Spleen (tissue), 11 donors: Measurements from ENCODE around the gene DOK7. TPM values are rescaled to one million over a fixed set of nuclear protein-coding genes. Genes with fewer than 3 reads are reported as not detected.

ENCODE experiments used
- DNase-seq: peaks from one replicate; pipeline ENCODE4 v3.0.0-alpha.2; 2020
- H3K27ac ChIP-seq, 8 donors: fragments of 200-600 bp; sonication (generic) in 7 of 8; 1 replicate in 4 of 8; 2 replicates in 4 of 8; pipeline versions ENCODE4 v1.5.0 to v1.8.0; 2016 to 2021; ENCODE audit warnings: inconsistent platforms in 4 of 8, mild to moderate bottlenecking in 4 of 8, moderate library complexity in 1 of 8
- H3K27me3 ChIP-seq, 7 donors: fragments of 200-600 bp; sonication (generic) in 6 of 7; replicated peaks in 1 of 7; 1 replicate in 4 of 7; 2 replicates in 3 of 7; pipeline versions ENCODE4 v1.5.0 to v1.8.0; 2016 to 2021; ENCODE audit warnings: inconsistent platforms in 3 of 7, mild to moderate bottlenecking in 1 of 7
- H3K36me3 ChIP-seq, 6 donors: fragments of 200-600 bp; sonication (generic) in 5 of 6; 1 replicate in 4 of 6; 2 replicates in 2 of 6; pipeline versions ENCODE4 v1.5.0 to v1.8.0; 2016 to 2021; ENCODE audit warnings: inconsistent platforms in 2 of 6
- H3K4me1 ChIP-seq, 6 donors: fragments of 200-600 bp; sonication (generic) in 5 of 6; 1 replicate in 3 of 6; 2 replicates in 3 of 6; pipeline versions ENCODE4 v1.5.0 to v1.8.0; 2016 to 2021; ENCODE audit warnings: inconsistent platforms in 3 of 6
- H3K4me3 ChIP-seq, 8 donors: fragments of 200-600 bp; sonication (generic) in 7 of 8; 1 replicate in 4 of 8; 2 replicates in 4 of 8; pipeline versions ENCODE4 v1.5.0 to v1.8.0; 2016 to 2021; ENCODE audit warnings: inconsistent platforms in 4 of 8, mild to moderate bottlenecking in 4 of 8, moderate library complexity in 2 of 8
- H3K9me3 ChIP-seq, 8 donors: fragments of 200-600 bp; sonication (generic) in 7 of 8; 1 replicate in 4 of 8; 2 replicates in 4 of 8; pipeline versions ENCODE4 v1.5.0 to v1.8.0; 2016 to 2021; ENCODE audit warnings: inconsistent platforms in 4 of 8
- CTCF ChIP-seq, 11 experiments: fragments of 200-600 bp in 7 of 11; fragments of 450-650 bp in 4 of 11; sonication (generic) in 4 of 11; IDR thresholded peaks in 8 of 11; conservative IDR thresholded peaks in 3 of 11; 1 replicate in 7 of 11; 2 replicates in 4 of 11; pipeline versions ENCODE4 v1.4.0 to v1.8.0; 2016 to 2021; ENCODE audit warnings: antibody characterized with exemption in 11 of 11, inconsistent platforms in 4 of 11, mild to moderate bottlenecking in 1 of 11
- POLR2A ChIP-seq, 3 donors: fragments of 450-650 bp; IDR thresholded peaks; one replicate each; pipeline ENCODE4 v1.5.1; 2017; ENCODE audit warnings: antibody characterized with exemption in 3 of 3, mild to moderate bottlenecking in 1 of 3
- POLR2AphosphoS5 ChIP-seq, 3 donors: sonication (generic); formaldehyde crosslinking; IDR thresholded peaks; one replicate each; pipeline ENCODE4 v1.5.1; 2017; ENCODE audit warnings: antibody characterized with exemption in 3 of 3
- WGBS, 5 donors: extraction: QIAGEN DNeasy Blood & Tissue Kit in 3 of 5; methylation state at CpG; one replicate each; pipeline versions ENCODE4 v1.1.5 to v1.1.7; 2013 to 2018; 5-methylcytosine and 5-hydroxymethylcytosine counted together
- intact Hi-C: fragments of 100-400 bp; cut with DNase I; formaldehyde crosslinking; loops from one replicate; pipeline ENCODE4 v1.15.0; 2023; ENCODE audit warnings: low total_unique reads
- polyA plus RNA-seq, 3 donors: library from polyadenylated mRNA; stranded (reverse); fragments of 200-250 nt; gene quantifications; one replicate each; pipeline ENCODE4 v1.2.1, GENCODE V29; 2013
- total RNA-seq, 7 donors: library from RNA; depleted of rRNA in 3 of 7; stranded (reverse); fragments of >200 nt in 3 of 7; fragmentation: NEBNext Ultra II Directional in 4 of 7; extraction: Animal tissue kit (Norgen Biotek cat#: 25700) in 4 of 7; gene quantifications; one replicate each; pipeline versions ENCODE4 v1.1.0 to v1.2.1, GENCODE V29; 2016 to 2021
- donor health status: healthy with polysubstance abuse.
- donor health status: DM: no; HTN: no; CAD: no; lungs with moderate emphysema.
- donor health status: DM: no; HTN: no; CAD: no.
- donor health status: Bipolar disorder and iron deficiency.
- donor health status: healthy.
- donor health status: DM: no; HTN: no; CAD: no.
- donor health status: DM: yes; HTN: yes; CAD: no.

Gene DOK7
- total and polyA plus RNA-seq, 10 donors, result 0.69 to 13.5 (median 1.7) TPM

- TF ChIP-seq POLR2A (IDR thresholded peaks at IDR 0.05) (no peak), CTCF (IDR thresholded peaks at IDR 0.05 in 8 of 11, conservative IDR thresholded peaks at IDR 0.05 in 3 of 11) (no peak), POLR2AphosphoS5 (IDR thresholded peaks at IDR 0.05) (no peak)
- intact Hi-C loops, result loop anchor here (10.0 kb wide), 1 partner anchor 343 kb away; no protein-coding TSS in a partner anchor
- Histone ChIP-seq H3K4me3 (no peak overlapping the region), H3K27me3 (peaks cover 0 to 35% (median 0%) of the 10 kb centered on the region in 7 donors), H3K36me3 (no peaks in the 10 kb centered on the region), H3K4me1 (peaks cover 3 to 11% (median 8%) of the 10 kb centered on the region in 6 donors), H3K27ac (no peak overlapping the region), H3K9me3 (no peaks in the 10 kb centered on the region)
- WGBS, 5 donors, result 87 to 95% (median 93%) methylated on average over 18 to 53 of the region's 53 CpGs
- DNase-seq, result no peak
These were observed 15.4 kb upstream of the DOK7 start for GRCh38 chr4:3447431-3448395.

DNA sequence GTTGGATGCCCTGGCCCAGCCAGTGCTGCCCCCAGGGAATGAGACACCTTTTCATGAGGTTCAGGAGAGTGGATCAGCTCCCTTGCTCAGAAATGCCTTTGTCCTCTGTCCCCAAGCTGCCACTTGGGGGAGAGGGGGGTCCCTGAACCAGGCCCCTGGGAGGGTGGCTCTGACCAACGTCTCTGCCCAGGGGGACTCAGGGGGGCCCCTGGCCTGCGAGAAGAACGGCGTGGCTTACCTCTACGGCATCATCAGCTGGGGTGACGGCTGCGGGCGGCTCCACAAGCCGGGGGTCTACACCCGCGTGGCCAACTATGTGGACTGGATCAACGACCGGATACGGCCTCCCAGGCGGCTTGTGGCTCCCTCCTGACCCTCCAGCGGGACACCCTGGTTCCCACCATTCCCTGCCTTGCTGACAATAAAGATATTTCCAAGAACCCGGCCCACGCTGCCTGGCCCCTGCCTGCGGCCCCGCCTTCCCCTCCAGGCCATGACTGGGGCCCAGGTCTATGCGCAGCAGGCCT, 14.0 kb upstream of the DOK7 start:
- Histone ChIP-seq H3K4me1 (no peaks in the 10 kb centered on the region), H3K4me3 (no peak overlapping the region), H3K27me3 (peaks cover 0 to 22% (median 0%) of the 10 kb centered on the region in 7 donors), H3K36me3 (no peaks in the 10 kb centered on the region), H3K27ac (no peak overlapping the region), H3K9me3 (peaks cover 0 to 4% (median 0%) of the 10 kb centered on the region in 8 donors)
- TF ChIP-seq CTCF (IDR thresholded peaks at IDR 0.05 in 8 of 11, conservative IDR thresholded peaks at IDR 0.05 in 3 of 11), result no peak
- TF ChIP-seq POLR2A (IDR thresholded peaks at IDR 0.05), result no peak
- no peak for TF ChIP-seq POLR2AphosphoS5 (IDR thresholded peaks at IDR 0.05)
- intact Hi-C loops, result loop anchor here (10.0 kb wide), 1 partner anchor 344 kb away; no protein-coding TSS in a partner anchor
- no peak for DNase-seq
- 88 to 97% (median 91%) methylated on average over 17 to 21 of the region's 21 CpGs for WGBS, 5 donors

DNA sequence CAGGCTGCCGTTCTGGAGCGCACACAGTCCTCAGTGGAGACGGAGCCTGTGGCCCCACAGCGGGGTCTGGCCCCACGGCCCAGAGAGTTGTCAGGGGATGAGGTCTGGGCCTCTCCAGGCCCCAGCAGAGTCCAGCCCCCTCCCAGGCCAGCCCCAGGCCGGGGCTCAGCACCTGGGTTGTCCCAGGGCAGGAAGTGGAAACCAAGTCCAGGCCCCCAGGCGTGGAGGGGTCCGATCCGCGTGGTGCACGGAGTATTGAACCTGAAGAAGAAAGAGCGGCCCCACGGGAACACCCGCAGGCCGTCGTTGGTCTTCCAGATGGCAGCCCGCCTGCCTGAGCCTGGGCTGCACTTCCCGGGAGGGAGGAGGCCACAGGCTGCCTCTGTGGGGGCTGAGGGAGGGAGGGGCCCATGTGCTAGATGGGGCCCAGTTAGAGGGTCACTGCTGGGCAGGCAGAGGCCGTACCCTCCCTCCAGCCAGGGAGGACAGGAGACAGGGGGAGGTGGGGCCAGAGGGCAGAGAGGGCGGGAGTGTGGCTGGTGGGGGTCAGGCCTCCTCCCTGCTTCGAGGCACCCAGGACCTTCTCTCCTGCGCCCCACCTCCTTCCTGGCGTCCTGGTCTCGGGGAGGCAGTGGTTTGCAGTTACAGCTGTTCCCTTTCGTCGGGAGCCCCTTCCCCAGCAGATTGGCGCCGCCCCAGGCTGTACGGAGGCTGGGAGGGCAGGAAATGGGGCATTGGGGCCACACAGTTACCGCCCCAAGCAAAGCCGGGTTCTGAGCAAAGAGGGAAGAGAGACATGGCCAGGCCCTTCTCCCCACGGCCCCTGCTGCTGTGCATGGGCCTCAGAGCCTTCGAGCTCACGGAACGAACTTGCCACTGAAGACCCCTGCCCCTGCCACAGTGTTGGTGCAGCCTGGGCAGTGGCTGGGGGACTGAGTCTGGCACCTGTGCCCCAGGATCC, 13.3 kb upstream of the DOK7 start:
- Histone ChIP-seq H3K27me3 (peaks cover 0 to 15% (median 0%) of the 10 kb centered on the region in 7 donors), H3K9me3 (peaks cover 0 to 11% (median 5%) of the 10 kb centered on the region in 8 donors), H3K4me3 (no peak overlapping the region), H3K4me1 (no peaks in the 10 kb centered on the region), H3K36me3 (no peaks in the 10 kb centered on the region), H3K27ac (no peak overlapping the region)
- intact Hi-C loops, result loop anchor here (10.0 kb wide), 1 partner anchor 345 kb away; no protein-coding TSS in a partner anchor
- WGBS, 5 donors, result 60 to 69% (median 65%) methylated on average over 17 to 35 of the region's 35 CpGs
- DNase-seq, result no peak
- TF ChIP-seq POLR2AphosphoS5 (IDR thresholded peaks at IDR 0.05), result no peak
- no peak for TF ChIP-seq POLR2A (IDR thresholded peaks at IDR 0.05)
- no peak for TF ChIP-seq CTCF (IDR thresholded peaks at IDR 0.05 in 8 of 11, conservative IDR thresholded peaks at IDR 0.05 in 3 of 11)
